NAMALWA (cell line): ENCODE measurements around the gene MORN1.

Source experiments
- DNase-seq: peaks from one replicate; pipeline ENCODE4 v3.0.0-alpha.2; 2015; ENCODE audit warnings: low spot score

Gene MORN1

DNA sequence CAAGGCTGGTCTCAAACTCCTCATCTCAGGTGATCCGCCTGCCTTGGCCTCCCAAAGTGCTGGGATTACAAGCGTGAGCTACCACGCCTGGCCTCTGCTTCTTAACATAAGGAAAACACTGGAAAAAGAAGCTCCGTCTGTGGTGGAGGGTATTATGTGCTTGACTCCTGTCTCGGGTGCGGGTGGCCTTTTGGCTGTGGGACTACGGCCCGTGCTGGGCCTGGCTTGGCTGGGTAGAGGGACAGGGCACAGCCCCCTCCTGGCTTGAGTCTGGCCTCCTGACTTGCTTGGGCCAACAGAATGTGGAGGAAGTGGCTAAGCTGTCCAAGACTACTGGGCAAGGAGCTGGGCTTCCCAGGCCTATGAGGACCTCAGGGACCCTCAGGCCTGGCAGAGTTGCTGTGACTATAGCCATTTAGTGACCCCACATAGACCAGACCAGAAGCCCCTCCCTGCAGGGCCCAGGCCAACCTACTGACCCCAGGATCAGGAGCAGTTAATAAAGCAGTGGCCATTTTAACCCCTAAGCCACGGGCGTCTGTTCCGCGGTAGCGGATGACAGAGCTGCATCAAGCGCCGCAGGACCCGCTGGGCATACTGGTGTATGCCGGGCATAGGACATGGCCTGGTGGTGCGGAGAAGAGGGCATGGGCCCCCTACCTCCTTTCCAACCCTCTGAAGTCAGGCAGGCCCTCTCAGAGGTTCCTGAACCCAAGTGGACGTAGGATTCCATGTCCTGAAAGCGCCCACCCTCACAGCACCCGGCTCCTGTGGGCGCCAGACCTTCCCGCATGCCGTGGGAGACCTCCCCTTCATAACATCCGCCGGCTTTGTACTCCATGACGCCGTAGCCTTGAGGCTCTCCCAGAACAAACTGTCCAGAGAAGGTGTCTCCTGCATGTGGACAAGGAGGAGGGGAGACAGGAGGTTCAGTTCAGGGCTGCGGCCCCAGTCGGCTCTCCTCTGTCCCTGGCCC is 4.4 kb downstream of the MORN1 start:
- DNase-seq: no peak

DNA sequence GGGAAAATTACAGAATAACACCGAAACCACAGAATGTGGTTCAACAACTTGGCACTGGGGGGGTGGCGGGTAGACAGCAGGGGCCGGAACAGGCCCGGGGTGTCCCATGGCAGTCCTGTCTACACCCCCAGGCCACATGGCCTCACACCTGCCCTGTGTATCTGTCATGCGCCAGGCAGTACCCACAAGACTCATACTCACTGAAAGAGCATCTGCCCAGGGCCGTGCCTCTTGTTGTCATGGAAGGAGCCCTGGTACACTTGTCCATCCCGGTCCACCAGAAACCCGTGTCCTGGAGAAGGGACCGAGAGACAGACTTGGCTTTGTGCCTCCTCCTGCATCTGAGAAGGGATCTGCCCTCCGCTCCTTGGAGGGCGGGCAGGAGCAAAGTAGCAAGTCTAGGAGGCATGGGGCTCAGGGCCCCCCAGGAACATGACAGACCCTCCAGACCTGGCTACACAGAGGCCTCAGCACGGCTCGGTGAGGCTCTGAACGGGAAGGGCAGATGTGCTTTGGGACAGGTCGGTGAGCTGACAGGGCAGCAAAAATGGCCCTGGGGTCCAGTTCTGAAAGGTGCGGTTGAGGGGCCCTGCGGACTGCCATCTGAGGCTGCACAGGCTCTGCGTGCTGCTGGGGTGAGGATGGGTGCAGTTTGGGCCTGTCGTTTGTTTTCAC is 5.6 kb downstream of the MORN1 start:
- no peak for DNase-seq

DNA sequence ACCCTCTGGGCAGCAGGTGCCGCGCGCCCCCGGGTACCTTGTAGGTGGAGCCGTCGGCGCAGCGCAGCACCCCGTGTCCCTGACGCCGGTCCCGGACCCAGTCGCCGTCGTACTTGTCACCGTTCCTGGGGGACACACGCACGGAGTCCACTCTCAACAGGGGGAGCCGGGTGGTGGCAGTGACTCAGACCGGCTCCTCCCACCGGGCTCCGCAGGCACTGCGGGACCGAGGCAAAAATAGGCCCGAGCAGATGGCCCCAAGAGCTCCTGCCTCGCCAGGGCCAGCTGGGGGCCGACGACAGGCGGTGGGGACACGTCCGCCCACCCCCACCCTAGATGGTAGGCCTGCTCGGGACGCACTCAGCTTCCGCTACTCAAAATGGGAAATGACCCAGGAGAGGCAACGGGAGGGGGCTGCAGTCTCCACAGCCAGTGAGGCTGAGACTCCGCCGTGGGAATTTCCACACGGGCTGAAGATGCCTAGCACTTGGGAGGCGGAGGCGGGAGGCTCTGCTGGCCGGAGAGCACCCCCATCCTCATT is 6.3 kb downstream of the MORN1 start:
- no peak for DNase-seq

DNA sequence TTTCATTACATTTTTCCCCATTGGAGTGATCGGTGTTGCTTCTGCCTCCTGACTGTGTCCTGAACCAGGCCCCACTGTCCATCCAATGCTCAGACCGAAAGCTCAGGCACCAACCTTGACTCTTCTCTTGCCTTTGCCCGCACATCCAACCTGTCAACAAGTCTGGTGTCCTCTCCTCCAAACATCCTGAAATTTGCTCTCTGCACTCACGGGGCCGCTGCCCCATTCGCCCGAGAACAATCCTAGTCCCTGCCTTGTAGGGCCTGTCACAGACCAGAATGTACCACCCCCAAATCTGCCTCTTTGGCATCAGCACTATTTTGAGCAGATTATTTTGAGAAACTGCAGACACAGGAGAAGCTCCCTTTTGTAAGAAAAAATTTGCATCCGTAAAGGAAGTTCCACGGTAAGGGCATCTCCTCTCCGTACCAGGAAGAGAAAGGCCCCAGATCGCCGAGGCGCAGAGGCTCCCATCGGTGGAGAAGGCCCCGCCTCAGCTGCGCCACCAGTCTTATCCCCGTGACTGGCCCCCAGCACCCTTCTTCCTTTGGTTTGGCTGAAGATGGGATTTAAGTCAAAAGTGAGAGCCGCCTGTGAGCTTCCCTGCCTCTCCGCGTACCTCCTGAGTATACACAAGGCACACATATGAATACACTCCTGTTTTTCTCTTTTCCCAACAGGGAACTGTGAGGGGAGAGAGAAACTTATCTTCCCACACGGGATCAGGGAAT is 7.1 kb downstream of the MORN1 start:
- DNase-seq: no peak

DNA sequence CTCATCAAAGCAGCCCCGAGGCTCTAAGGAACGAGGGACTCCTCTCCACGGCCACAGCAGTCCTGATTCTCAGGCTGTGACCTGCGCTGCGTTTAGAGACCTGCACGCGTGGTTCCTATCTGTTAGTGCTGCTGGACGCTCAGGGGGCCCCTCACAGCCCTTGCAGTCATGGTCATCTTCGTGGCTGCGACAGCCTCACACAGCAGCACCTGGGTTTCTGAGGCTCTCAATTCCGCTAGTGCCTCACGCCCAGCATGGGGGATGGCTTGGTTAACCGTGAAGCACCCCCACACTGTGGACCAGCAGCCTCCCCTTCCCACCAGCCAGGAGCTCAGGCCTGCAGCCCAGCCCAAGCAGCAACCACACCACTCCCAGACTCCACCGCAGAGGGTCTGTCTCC is 7.8 kb downstream of the MORN1 start:
- no peak for DNase-seq

DNA sequence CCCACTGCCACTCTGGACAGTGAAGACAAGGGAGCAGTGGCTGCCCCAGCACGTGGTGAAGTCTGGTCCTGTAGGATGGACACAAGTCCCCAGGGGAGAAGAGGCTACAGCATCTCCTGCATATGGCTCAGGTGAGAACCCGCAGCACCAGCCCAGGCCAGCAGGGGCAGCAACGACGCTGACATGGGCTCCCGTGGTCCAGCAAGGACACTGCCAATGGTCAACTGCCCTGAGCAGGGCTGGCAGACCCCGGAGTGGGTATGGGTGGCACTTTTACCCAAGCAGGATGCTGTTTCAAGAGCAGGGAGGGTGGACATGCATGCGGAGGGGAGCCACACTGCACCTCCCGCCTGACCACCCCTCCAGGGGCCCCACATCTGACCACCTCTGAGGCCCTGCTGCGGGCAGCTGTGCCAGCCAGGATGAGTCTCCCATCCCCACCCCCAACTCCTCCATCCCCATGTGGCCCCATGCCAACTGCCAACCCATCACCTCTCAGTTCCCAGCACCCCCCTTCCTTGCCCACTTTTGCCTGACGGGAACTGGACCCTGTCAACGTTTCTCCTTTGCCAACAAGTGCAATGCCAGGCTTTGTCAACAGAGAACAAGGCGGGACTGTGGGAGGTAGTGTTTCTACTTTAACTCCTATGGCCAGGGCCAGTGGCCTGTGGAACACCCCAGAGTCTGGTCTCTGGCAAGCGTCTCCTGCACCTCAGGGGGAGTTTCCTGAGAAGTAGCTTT is 8.6 kb downstream of the MORN1 start:
- DNase-seq: peak; percentile 48

DNA sequence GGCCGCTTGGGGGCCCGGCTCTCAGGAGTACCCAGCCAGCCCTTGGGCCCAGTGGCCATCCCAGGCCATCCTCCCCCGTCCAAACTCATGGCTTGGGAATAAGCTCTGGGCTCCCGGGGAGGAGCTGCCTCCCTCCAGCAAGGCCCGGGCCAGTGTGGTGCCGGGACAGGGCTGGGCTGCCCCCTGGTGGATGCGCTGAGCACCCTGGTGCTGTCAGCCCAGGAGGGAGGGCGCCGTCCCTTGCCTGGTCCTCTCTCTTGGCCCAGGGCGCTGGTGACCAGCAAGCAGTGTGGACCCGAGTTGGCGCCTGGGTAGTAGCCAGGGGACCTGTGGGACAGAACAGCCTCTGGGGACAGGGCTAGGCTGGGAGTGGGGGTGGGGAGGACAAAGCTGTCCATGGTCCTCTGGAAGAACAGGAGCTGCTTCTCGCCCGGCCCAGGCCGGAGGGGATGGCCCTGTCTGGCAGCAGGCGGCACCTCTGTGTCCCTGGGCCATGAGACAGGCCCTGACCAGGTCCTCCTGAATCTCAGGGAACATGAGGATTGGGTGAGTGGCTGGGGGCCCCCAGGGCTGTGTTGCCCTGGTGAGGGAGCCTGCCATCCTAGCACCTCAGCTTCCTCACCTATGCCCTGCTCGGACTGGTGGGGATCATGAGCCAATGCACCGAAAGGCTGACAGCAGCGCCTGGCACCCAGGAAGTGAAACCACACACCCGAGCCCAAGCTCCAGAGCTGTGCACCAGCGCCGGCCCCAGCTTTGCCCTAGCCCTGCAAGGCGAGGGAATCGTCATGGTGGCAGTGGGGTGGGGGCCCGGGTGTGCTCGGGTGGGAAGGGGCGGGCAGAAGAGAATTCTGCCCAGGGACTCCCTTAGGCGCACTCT is 9.4 kb downstream of the MORN1 start:
- DNase-seq: peak; percentile 75

DNA sequence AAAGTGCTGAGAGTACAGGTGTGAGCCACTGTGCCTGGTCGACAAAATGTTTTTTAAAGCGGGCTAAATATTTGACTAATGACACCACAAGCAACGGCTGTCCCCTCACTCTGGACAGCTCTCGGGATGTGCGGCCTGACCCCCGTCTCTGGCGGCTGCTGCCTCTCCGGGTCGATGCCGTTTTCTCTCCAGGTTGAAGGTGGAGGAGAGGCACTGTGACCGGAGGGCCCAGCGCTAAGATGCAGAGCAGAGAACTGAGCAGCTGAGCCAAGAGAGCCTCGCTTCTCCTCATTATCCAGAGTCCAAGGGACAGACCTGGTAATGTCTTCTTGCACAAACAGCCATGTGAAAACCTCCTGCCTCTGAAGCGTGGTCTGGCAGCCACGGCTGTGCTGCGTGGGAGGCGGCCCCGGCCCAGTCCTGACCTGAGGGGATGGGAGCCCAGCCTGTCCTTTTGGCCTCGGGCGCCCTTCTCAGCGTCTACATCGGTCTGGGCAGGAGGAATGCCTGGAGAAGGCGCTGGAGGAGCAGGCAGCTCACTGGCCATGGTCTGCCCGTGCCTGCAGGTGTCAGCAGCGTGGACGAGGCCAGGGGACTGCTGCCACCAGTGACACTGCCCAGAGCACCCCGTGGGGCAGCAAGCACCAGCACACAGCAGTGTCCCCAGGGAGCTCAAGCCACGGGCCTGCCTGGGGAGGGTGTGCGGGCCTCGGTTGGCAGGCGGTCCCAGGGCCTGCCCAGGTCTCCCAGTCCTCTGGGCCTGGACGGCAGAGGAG is 10.3 kb downstream of the MORN1 start:
- DNase-seq: no peak

DNA sequence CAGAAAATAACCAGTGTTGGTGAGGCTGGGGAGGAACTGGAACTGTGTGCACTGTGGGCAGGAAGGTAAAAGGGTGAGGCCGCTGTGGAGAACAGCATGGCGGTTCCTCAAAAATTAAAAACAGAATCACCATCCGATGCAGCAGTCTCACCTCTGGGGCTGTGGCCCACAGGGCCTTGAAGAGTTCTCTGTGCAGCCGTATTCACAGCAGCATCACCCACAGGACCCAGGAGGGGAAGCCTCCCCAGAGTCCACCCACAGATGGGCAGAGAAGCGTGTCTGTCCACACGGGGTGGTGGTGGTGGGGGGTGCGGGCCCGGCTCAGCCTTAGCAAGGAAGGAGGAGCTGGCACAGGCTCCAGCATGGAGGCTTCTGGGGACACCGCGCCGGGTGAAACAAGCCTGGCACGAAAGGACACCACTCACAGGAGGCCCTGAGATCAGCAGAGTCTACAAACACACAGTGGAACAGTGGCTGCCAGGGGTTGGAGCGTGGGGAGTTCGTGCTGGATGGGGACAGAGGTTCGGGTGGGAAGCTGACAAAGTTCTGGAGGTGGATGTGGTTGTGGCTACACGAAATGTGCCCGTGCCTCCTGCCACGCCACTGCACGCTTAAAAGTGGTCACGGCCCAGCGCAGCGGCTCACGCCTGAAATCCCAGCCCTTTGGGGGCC is 11.5 kb downstream of the MORN1 start:
- DNase-seq: no peak

DNA sequence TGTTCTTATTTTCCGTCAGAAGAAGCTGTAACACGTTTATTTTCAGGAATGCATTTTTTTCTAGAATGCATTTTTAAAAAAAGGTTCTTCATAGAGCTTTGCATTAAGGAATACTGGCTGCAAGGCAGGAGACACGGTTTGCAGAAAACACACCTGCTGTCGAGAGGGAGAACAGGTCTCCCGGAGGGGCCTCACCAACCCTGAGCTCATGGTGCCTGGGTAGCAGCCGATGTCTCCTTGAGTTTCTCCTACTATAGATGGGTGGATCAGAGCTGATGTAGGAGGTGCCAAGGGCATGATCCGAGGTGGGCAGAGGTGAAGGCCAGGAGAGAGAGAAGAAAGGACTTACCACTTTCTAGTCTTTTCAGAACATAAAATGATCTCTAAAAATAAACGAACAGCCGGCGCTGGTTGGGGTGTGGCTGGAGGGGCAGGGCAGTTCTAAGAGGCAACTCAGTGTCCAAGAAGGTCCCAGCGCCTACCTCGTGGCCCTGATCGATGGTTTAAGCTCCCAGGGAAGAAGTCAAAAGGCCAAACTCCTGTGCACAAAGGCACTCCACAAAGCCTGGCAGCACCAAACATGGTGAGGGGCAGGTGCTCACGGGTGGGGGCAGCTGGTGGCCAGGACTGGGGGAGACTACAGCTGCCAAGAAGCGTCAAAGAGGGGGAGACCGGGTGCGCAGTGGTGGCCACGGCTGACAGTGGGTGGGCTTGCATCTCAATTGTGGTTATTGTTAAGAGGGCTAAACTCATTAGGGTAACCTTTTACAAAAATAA is 12.2 kb downstream of the MORN1 start:
- no peak for DNase-seq

DNA sequence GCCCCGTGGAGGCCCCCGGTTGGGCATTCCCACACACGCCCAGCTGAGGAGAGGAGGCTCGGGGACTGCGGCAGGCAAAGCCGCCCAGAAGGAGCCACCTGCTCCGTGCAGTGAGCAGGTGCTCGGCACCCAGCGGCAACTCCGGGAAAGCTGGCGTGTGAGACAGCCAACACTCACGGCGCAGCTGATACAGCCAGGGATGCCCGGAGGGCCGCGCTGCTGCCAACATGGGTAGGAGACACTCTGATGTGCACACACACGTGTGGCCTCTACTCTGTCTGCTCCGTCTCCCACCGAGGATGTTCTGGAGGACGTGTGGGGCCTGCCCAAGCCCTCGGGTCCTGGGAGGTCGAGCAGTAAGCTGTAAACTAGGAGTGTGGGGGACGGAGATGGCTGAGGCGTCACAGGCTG is 12.9 kb downstream of the MORN1 start:
- DNase-seq: no peak

DNA sequence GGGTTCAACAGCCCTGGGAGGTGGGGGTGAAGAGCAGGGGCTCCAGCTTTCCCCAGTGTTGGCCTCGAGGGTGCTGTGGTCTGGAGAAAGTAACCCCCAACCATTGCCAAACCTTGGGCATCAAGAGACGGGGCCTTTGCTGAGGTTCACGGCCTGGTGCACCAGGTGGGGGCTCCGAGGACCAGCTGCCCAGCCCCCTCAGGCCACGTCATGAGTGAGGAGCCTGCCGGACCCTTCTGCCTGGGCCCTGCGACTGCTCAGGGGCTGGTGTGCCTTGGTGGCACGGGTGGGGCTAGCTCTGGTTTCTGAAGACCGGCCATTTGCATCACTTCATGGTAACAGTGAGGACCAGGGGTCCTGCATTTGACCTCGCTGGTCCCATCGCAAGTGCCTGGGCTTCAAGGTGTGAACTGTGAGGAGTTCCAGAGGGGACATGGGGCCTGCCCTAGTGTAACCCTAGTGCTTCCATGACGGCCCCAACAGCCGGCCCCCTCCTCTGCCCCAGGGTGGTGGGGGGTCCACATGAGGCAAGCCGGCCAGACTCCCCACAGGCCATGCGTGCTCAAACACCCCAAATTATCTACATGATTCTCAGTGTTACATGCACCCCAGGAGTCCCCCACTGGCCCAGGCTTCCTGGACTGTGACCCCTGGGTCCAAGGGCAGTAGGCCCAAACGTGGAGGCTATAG is 13.5 kb downstream of the MORN1 start:
- no peak for DNase-seq

DNA sequence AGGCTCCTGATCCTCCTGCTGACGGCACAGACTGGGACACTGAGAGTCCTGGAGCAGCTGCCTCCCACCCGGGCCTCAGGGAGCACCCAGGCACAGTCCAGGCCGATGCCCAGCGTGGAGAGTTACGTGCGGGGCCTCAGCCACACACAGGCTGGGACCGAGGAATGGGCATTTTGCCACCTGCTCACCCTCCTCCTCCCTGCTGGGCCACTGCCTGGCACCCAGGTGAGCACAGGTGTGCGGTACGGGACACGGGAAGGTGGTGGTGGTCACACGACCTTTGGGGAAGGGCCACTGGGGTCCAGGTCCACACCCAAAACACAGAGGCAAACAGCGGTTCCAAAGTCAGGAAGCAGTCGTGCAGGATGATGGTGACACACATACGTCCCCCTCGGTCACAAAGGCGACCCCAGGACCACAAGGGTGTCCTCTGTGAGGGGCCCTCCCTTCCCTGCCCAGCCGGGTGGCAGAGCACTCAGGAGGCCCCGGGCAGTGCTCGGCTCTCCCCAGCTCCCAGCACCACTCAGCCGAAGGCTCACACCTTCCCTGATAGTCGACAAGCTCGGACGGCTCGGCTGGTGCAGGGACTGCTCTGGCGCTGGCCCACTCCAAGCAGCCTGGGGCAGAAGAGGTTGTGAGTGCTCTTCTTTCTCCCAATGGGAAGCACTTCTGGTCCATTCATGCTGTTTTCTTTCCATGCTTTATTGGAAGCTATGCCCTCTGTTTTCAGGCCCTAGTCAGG is 14.3 kb downstream of the MORN1 start:
- no peak for DNase-seq

DNA sequence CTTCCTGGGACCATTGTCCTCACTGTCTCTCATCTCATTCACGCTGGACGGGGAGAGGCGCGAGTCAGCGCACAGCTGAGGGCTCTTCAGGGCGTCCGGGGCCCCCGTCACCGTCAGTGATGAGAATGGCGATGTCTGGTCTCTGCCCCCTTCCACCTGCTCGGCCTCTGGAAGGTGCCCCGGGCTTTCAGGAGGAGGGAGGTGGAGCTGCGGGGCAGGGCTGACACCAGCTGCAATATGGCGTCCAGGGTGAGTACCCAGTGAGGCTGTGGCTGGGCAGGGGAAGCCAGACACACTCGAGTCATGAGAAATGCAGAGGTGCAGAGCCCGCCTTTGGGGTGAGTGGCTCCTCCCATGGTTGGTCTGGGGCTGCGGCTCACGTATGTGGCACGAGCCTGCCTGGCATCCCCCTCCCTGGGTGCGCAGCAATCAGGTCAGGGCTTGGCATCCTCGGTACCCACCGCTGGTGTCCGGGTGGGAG is 15.1 kb downstream of the MORN1 start:
- no peak for DNase-seq

DNA sequence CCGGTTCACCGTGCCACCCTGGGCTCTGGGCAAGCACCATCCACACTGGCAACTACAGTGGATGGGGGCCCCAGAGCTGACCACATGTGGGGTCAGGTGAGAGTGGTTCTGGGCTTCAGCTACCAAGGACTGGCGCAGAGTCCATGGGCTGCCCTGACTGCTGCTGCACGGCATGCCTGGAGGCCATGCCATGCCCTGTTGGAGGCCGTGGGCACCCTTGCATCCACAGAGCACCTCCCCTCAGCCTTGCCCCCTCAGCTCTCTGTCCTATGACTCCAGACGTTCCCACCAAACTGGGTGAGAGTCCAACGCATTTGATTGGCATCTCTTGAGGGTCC is 15.5 kb downstream of the MORN1 start:
- DNase-seq: no peak

DNA sequence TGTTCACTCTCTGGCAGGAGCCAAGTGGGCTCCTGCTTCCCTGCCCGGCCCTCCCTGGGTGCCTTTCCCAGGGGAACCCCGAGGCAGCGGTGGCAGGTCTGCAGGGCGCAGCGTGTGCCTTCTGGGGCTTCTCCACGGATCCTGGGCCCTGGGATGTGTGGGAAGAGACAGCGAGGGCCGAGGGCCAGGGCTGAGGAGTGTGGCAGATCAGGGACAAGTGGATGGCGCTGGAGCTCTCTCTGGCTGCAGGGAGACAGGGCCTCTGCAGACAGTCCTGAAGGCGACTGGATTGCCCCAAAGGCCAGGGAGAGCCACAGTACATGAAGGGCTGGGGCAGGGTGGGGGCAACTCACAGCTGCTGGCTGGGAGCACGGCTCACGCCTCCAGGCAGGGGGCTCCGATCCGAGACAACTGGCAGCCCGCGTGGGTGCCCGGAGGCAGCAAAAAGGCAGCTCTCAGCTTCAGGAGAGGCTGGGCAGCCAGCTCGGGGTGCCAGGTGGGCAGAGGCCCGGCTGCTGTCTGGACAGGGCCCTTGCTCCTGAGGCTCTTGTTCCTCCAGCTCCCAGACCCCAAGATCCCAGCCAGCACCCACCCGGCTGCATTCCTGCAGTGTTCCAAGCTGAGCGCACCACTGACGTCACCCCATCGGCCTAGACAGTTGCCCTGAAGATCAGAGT is 16.0 kb downstream of the MORN1 start:
- no peak for DNase-seq
